Measurements from ENCODE around the gene CEBPG. TPM values are rescaled to one million over a fixed set of nuclear protein-coding genes. Genes with fewer than 3 reads are reported as not detected.

CEBPG gene
- total RNA-seq, 2 donors from 2014 or later = 19.9 to 32.6 TPM

GRCh38 chr19:33405553-33406461 lies 32.3 kb downstream of the CEBPG start:
- no peaks in the 10 kb centered on the region for H3K9me3 ChIP-seq
- TF ChIP-seq CTCF (IDR thresholded peaks at IDR 0.05) = no peak
- ATAC-seq (ENCODE audit: insufficient number of reproducible peaks, low FRiP score, low read depth) (no peak), DNase-seq (ENCODE audit: low spot score) (no peak)
- H3K4me1 ChIP-seq (ENCODE audit: control insufficient read depth in 1 of 2, low read depth in 2 of 2) = no peaks in the 10 kb centered on the region
- H3K27me3 ChIP-seq (replicated peaks; ENCODE audit: insufficient read depth) = no peaks in the 10 kb centered on the region
- H3K27ac ChIP-seq = no peak overlapping the region
- no peaks in the 10 kb centered on the region for H3K36me3 ChIP-seq
- no peak overlapping the region for H3K4me3 ChIP-seq

- ATAC-seq (ENCODE audit: insufficient number of reproducible peaks, low FRiP score, low read depth) (peak; percentile 57), DNase-seq (ENCODE audit: low spot score) (peak; percentile 31)
- Histone ChIP-seq H3K27me3 (replicated peaks; ENCODE audit: insufficient read depth) (no peaks in the 10 kb centered on the region), H3K27ac (no peak overlapping the region), H3K4me1 (ENCODE audit: control insufficient read depth in 1 of 2, low read depth in 2 of 2) (no peaks in the 10 kb centered on the region), H3K9me3 (no peaks in the 10 kb centered on the region), H3K36me3 (no peaks in the 10 kb centered on the region), H3K4me3 (no peak overlapping the region)
- TF ChIP-seq CTCF (IDR thresholded peaks at IDR 0.05) = peak; percentile 97
These were observed 33.1 kb downstream of the CEBPG start for GRCh38 chr19:33406521-33407139.

- Histone ChIP-seq H3K9me3 (no peaks in the 10 kb centered on the region), H3K36me3 (no peaks in the 10 kb centered on the region), H3K4me3 (no peak overlapping the region), H3K4me1 (ENCODE audit: control insufficient read depth in 1 of 2, low read depth in 2 of 2) (no peaks in the 10 kb centered on the region), H3K27me3 (replicated peaks; ENCODE audit: insufficient read depth) (no peaks in the 10 kb centered on the region), H3K27ac (no peak overlapping the region)
- TF ChIP-seq CTCF (IDR thresholded peaks at IDR 0.05) = peak; percentile 27
- ATAC-seq (ENCODE audit: insufficient number of reproducible peaks, low FRiP score, low read depth) (no peak), DNase-seq (ENCODE audit: low spot score) (no peak)
These were observed 33.6 kb downstream of the CEBPG start for GRCh38 chr19:33407140-33407551.

- Histone ChIP-seq H3K27me3 (replicated peaks; ENCODE audit: insufficient read depth) (no peaks in the 10 kb centered on the region), H3K27ac (no peak overlapping the region), H3K36me3 (no peaks in the 10 kb centered on the region), H3K4me1 (ENCODE audit: control insufficient read depth in 1 of 2, low read depth in 2 of 2) (no peaks in the 10 kb centered on the region), H3K4me3 (no peak overlapping the region), H3K9me3 (no peaks in the 10 kb centered on the region)
- no peak for ATAC-seq (ENCODE audit: insufficient number of reproducible peaks, low FRiP score, low read depth)
- no peak for DNase-seq (ENCODE audit: low spot score)
- no peak for TF ChIP-seq CTCF (IDR thresholded peaks at IDR 0.05)
These were observed 34.2 kb downstream of the CEBPG start for GRCh38 chr19:33407716-33408115.

- no peak for DNase-seq (ENCODE audit: low spot score)
- no peaks in the 10 kb centered on the region for H3K36me3 ChIP-seq
These were observed 34.6 kb downstream of the CEBPG start for GRCh38 chr19:33408116-33408515.

More at GRCh38 chr19:33408116-33408515, 34.6 kb downstream of the CEBPG start:
- no peak for ATAC-seq (ENCODE audit: insufficient number of reproducible peaks, low FRiP score, low read depth)
- H3K27me3 ChIP-seq (replicated peaks; ENCODE audit: insufficient read depth) = no peaks in the 10 kb centered on the region
- no peak for TF ChIP-seq CTCF (IDR thresholded peaks at IDR 0.05)
- H3K4me1 ChIP-seq (ENCODE audit: control insufficient read depth in 1 of 2, low read depth in 2 of 2) = no peaks in the 10 kb centered on the region
- H3K4me3 ChIP-seq = no peak overlapping the region
- H3K27ac ChIP-seq = no peak overlapping the region
- no peaks in the 10 kb centered on the region for H3K9me3 ChIP-seq

All from thoracic aorta (tissue), 2 donors.